Measurements from ENCODE around the gene GALNT10. TPM values are rescaled to one million over a fixed set of nuclear protein-coding genes. Genes with fewer than 3 reads are reported as not detected.

GALNT10 gene
- total and polyA plus RNA-seq, 5 donors, result 3.4 to 21.7 (median 15.4) TPM

DNA sequence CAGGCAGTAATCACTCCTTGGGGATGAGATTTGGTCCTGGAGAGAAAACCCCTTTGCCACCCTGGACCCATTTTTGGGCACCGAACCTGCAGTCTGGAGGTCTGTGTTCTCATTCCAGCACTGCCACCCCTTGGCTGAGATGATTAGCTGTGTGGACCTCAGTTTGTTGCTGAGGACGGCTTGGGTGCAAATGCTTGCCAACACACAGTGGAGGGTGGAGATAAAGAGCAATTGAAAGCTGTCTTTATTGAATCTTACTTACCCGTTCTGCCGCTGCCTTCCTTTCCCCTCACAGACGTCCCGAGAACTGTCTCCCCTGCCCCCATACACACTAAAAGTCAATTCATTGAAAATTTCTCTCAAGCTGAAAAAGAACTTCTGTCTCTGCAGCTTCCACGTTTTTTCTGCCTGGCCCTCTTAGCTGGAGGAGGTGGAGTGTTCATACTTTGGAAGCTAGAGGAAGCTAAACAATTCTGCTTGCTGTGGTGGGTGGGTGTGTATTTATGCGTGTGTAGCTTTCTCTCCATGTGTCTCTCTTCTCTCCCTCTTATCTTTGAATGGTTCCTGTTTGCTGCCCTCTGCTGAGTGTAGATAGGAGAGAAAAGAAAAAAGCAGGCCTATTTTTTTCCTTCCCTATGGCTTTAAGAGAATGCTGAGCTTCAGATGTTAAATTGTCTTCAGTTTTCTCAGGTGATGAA is 6.6 kb downstream of the GALNT10 start:
- DNase-seq (no peak), ATAC-seq (peak; percentile 56 to 61)
- WGBS, result 15% methylated on average over 8 of the region's 8 CpGs
- Histone ChIP-seq H3K27me3 (ENCODE audit: control insufficient read depth, insufficient read depth) (no peaks in the 10 kb centered on the region), H3K4me3 (ENCODE audit: low read length) (no peak overlapping the region), H3K4me1 (ENCODE audit: control insufficient read depth, insufficient read depth, low read length) (peaks cover 8% of the 10 kb centered on the region), H3K9me3 (ENCODE audit: control insufficient read depth, low read length) (no peaks in the 10 kb centered on the region), H3K27ac (ENCODE audit: low read length) (no peak overlapping the region)
- intact Hi-C loops (cut with DNase I), result loop anchor here in 1 of 4 donors (10.0 kb wide), 1 partner anchor 208 kb away; no protein-coding TSS in a partner anchor

GRCh38 chr5:154197801-154198491 is 7.4 kb downstream of the GALNT10 start:
- DNase-seq, result no peak
- peaks cover 8% of the 10 kb centered on the region for H3K4me1 ChIP-seq (ENCODE audit: control insufficient read depth, insufficient read depth, low read length)
- no peaks in the 10 kb centered on the region for H3K27me3 ChIP-seq (ENCODE audit: control insufficient read depth, insufficient read depth)
- H3K9me3 ChIP-seq (ENCODE audit: control insufficient read depth, low read length), result no peaks in the 10 kb centered on the region
- ATAC-seq, result no peak
- H3K4me3 ChIP-seq (ENCODE audit: low read length), result no peak overlapping the region
- no peak overlapping the region for H3K27ac ChIP-seq (ENCODE audit: low read length)
- intact Hi-C loops (cut with DNase I), result loop anchor here in 1 of 4 donors (10.0 kb wide), 1 partner anchor 207 kb away; no protein-coding TSS in a partner anchor
- 88% methylated on average over 8 of the region's 8 CpGs for WGBS

DNA sequence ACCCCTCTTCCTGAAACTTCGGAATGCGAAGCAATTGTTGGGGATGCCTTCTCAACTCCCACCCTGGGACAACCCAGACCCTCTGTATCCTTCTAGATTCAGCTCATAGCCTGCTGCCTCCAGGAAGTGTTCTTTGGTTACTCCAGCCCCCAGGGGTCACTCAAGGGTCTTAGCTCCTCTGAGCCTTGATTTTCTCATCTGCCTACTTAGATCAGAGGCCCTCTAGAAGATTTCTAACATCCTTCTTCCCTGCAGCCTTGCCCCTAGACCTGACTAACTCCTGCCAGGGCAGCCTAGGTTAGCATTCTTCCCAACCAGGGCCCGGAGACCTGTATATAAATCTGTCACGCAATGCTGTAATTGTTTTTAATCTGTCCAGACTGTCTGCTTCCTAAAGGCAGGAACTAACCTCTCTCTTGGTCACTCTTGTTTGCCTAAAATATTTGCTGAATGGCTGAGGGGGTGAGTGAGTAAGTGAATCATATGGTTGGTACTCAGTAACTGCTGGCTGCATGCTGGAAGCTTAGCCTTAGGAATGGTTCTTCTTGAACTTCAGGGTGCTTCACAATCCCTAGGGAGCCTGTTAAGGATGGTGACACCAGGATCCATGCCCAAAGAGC is 8.2 kb downstream of the GALNT10 start:
- H3K9me3 ChIP-seq (ENCODE audit: control insufficient read depth, low read length), result no peaks in the 10 kb centered on the region
- no peak overlapping the region for H3K27ac ChIP-seq (ENCODE audit: low read length)
- ATAC-seq (no peak), DNase-seq (no peak)
- H3K27me3 ChIP-seq (ENCODE audit: control insufficient read depth, insufficient read depth), result no peaks in the 10 kb centered on the region
- peaks cover 8% of the 10 kb centered on the region for H3K4me1 ChIP-seq (ENCODE audit: control insufficient read depth, insufficient read depth, low read length)
- intact Hi-C loops (cut with DNase I), result loop anchor here in 1 of 4 donors (10.0 kb wide), 1 partner anchor 206 kb away; no protein-coding TSS in a partner anchor
- WGBS, result 84% methylated on average over 4 of the region's 4 CpGs
- H3K4me3 ChIP-seq (ENCODE audit: low read length), result no peak overlapping the region

DNA sequence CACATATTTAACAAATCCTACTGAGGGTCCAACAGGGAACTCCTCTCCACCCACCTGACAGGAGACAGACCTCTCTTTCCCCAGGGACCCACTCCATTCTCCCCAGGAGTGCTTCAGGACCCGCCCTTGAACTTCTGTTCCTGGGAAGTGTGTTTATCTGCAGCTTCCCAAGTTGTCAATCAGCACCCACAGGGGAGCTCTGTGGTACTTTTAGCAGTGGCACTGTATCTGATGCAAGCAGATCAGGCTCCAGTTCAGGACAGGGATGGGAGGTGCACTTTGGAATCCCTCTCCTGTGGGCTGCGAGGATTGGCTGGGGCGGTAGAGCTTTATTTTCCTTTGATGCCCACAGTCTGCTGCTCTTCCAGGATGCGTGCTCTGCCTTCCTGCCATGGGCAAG is 8.7 kb downstream of the GALNT10 start:
- no peak overlapping the region for H3K27ac ChIP-seq (ENCODE audit: low read length)
- DNase-seq (no peak), ATAC-seq (no peak)
- no peaks in the 10 kb centered on the region for H3K27me3 ChIP-seq (ENCODE audit: control insufficient read depth, insufficient read depth)
- peaks cover 8% of the 10 kb centered on the region for H3K4me1 ChIP-seq (ENCODE audit: control insufficient read depth, insufficient read depth, low read length)
- no peak overlapping the region for H3K4me3 ChIP-seq (ENCODE audit: low read length)
- no peaks in the 10 kb centered on the region for H3K9me3 ChIP-seq (ENCODE audit: control insufficient read depth, low read length)
- WGBS, result 95% methylated on average over 4 of the region's 4 CpGs
- intact Hi-C loops (cut with DNase I), result loop anchor here in 1 of 4 donors (10.0 kb wide), 1 partner anchor 206 kb away; no protein-coding TSS in a partner anchor

- intact Hi-C loops (cut with DNase I), result loop anchor here in 1 of 4 donors (10.0 kb wide), 1 partner anchor 205 kb away; no protein-coding TSS in a partner anchor
Measured at GRCh38 chr5:154199671-154200220, 9.2 kb downstream of the GALNT10 start.

GRCh38 chr5:154200221-154200620 is 9.7 kb downstream of the GALNT10 start:
- intact Hi-C loops (cut with DNase I), result no loop called here
- WGBS, result 90% methylated on average over 8 of the region's 8 CpGs
- Histone ChIP-seq H3K4me1 (ENCODE audit: control insufficient read depth, insufficient read depth, low read length) (peaks cover 8% of the 10 kb centered on the region), H3K27me3 (ENCODE audit: control insufficient read depth, insufficient read depth) (no peaks in the 10 kb centered on the region), H3K27ac (ENCODE audit: low read length) (no peak overlapping the region), H3K9me3 (ENCODE audit: control insufficient read depth, low read length) (no peaks in the 10 kb centered on the region), H3K4me3 (ENCODE audit: low read length) (no peak overlapping the region)
- no peak for ATAC-seq
- no peak for DNase-seq

More at GRCh38 chr5:154199671-154200220, 9.2 kb downstream of the GALNT10 start:
- DNase-seq (no peak), ATAC-seq (no peak)
- peaks cover 8% of the 10 kb centered on the region for H3K4me1 ChIP-seq (ENCODE audit: control insufficient read depth, insufficient read depth, low read length)
- WGBS, result 82% methylated on average over 7 of the region's 7 CpGs
- no peak overlapping the region for H3K4me3 ChIP-seq (ENCODE audit: low read length)
- H3K27ac ChIP-seq (ENCODE audit: low read length), result no peak overlapping the region
- H3K9me3 ChIP-seq (ENCODE audit: control insufficient read depth, low read length), result no peaks in the 10 kb centered on the region
- no peaks in the 10 kb centered on the region for H3K27me3 ChIP-seq (ENCODE audit: control insufficient read depth, insufficient read depth)

- intact Hi-C loops (cut with DNase I), result no loop called here
- Histone ChIP-seq H3K9me3 (ENCODE audit: control insufficient read depth, low read length) (no peaks in the 10 kb centered on the region), H3K27ac (ENCODE audit: low read length) (no peak overlapping the region), H3K4me3 (ENCODE audit: low read length) (no peak overlapping the region), H3K27me3 (ENCODE audit: control insufficient read depth, insufficient read depth) (no peaks in the 10 kb centered on the region), H3K4me1 (ENCODE audit: control insufficient read depth, insufficient read depth, low read length) (peaks cover 8% of the 10 kb centered on the region)
- no peak for DNase-seq
- ATAC-seq, result no peak
- 90% methylated on average over 7 of the region's 7 CpGs for WGBS
Measured at GRCh38 chr5:154201108-154201769, 10.7 kb downstream of the GALNT10 start.

DNA sequence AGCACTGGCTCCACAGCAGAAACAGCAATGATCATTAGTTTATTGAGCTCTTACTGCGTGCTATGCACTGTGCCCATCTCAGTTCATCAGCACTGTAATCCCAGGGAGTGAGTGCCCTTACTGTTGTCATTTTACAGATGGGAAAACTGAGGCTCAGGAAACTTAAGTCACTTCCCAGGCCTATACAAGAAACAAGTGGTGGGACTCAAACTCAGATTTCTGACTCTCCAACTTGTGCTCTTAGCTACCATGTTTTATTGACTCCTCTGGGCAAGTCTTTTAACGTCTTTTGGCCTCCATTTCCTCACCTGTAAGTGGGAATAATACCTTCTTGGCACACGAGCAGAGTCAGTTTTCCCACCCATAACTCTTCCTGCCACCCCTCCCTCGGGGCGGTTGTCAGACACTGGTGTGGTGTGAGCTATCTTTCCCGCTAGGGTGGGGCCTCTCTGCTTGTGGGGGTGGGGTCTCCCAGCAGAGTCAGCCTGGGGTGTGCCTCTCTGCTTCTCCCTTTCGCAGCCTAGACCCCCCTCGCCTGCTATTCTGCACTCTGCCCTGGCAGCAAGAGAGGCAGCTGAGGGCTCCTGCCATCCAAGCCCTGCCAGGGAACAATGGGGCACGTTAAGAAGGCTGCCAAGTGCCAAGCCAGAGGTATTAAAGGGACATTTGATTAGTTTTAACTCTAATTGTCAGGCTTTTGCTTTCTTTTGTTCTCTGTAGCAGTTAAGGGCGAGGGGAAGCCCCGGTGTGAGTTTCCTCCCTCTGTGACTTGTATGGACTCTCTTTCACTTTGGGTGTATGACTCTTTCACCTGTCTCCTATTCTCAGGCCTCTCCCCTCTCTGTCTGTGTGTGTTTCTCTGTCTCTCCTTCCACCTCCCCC is 12.1 kb downstream of the GALNT10 start:
- peaks cover 5% of the 10 kb centered on the region for H3K4me1 ChIP-seq (ENCODE audit: control insufficient read depth, insufficient read depth, low read length)
- no peaks in the 10 kb centered on the region for H3K9me3 ChIP-seq (ENCODE audit: control insufficient read depth, low read length)
- ATAC-seq (peak; percentile 28 to 60), DNase-seq (no peak)
- no peaks in the 10 kb centered on the region for H3K27me3 ChIP-seq (ENCODE audit: control insufficient read depth, insufficient read depth)
- intact Hi-C loops (cut with DNase I), result no loop called here
- no peak overlapping the region for H3K27ac ChIP-seq (ENCODE audit: low read length)
- WGBS, result 58% methylated on average over 11 of the region's 11 CpGs
- no peak overlapping the region for H3K4me3 ChIP-seq (ENCODE audit: low read length)

GRCh38 chr5:154203798-154204578 is 13.5 kb downstream of the GALNT10 start:
- ATAC-seq, result no peak
- peaks cover 4% of the 10 kb centered on the region for H3K4me1 ChIP-seq (ENCODE audit: control insufficient read depth, insufficient read depth, low read length)
- no peak overlapping the region for H3K27ac ChIP-seq (ENCODE audit: low read length)
- intact Hi-C loops (cut with DNase I), result no loop called here
- DNase-seq, result no peak
- H3K27me3 ChIP-seq (ENCODE audit: control insufficient read depth, insufficient read depth), result no peaks in the 10 kb centered on the region
- no peak overlapping the region for H3K4me3 ChIP-seq (ENCODE audit: low read length)
- no peaks in the 10 kb centered on the region for H3K9me3 ChIP-seq (ENCODE audit: control insufficient read depth, low read length)
- WGBS, result 92% methylated on average over 4 of the region's 4 CpGs
